Measurements from ENCODE around the gene GHITM. TPM values are rescaled to one million over a fixed set of nuclear protein-coding genes. Genes with fewer than 3 reads are reported as not detected.

GHITM gene
- total and polyA plus RNA-seq, 4 donors: 77.2 to 195 (median 98.9) TPM

DNA sequence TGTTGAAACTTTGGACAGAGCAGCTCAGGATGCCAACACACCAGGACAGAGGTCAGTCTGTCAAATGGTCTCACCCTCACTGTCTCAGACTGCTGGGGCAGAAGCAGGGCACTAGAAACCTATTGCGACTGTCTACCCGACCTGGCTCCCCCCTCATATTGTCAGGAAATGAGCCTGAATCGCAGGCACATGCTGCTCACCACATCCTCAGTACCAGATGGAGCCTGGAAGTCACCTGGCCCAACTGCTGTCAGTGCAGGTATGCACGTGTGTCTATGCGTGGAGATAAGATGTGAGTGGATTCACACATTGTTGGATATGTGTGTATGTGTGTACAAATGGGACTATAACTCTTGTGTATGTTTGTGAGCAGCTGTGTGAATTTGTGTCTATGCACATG lies 51.8 kb downstream of the GHITM start:
- Histone ChIP-seq H3K27ac (ENCODE audit: low read depth in 1 of 2, low read length in 2 of 2) (no peak overlapping the region), H3K4me1 (ENCODE audit: control insufficient read depth in 1 of 2, insufficient read depth in 2 of 2, low read length in 2 of 2) (no peaks in the 10 kb centered on the region), H3K9me3 (ENCODE audit: control insufficient read depth, low read length) (no peaks in the 10 kb centered on the region), H3K27me3 (ENCODE audit: control insufficient read depth in 1 of 2, insufficient read depth in 2 of 2, low read length in 1 of 2) (no peaks in the 10 kb centered on the region), H3K36me3 (ENCODE audit: control insufficient read depth in 1 of 2, insufficient read depth in 2 of 2, low read length in 1 of 2) (no peaks in the 10 kb centered on the region), H3K4me3 (ENCODE audit: low read length in 2 of 2) (no peak overlapping the region)
- 81 to 82% methylated on average over 5 of the region's 5 CpGs for WGBS, 2 donors
- DNase-seq (no peak), ATAC-seq (ENCODE audit: low FRiP score) (no peak)
- intact Hi-C loops (cut with DNase I): no loop called here

DNA sequence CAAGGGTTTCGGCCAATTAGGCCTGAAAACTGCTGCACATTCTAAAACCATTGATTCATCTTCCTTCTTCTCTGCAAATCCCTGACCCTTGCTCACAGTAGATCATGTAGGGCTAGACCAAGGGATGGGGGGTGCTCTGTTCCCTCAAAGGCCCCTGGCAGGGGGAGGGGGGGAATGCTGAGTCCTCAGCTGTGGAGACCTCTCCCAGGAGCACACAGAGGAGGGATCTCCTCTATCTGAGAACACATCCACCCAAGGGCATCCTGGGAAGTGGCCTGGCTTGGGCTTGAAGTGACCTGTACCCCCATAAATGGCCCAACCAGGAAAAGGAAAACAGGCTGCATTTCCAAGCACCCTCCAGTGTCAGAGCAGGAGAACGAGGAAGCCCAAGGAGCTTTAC lies 54.0 kb downstream of the GHITM start:
- no peak for DNase-seq
- Histone ChIP-seq H3K36me3 (ENCODE audit: control insufficient read depth in 1 of 2, insufficient read depth in 2 of 2, low read length in 1 of 2) (no peaks in the 10 kb centered on the region), H3K4me3 (ENCODE audit: low read length in 2 of 2) (no peak overlapping the region), H3K27ac (ENCODE audit: low read depth in 1 of 2, low read length in 2 of 2) (no peak overlapping the region), H3K9me3 (ENCODE audit: control insufficient read depth, low read length) (no peaks in the 10 kb centered on the region), H3K4me1 (ENCODE audit: control insufficient read depth in 1 of 2, insufficient read depth in 2 of 2, low read length in 2 of 2) (no peaks in the 10 kb centered on the region), H3K27me3 (ENCODE audit: control insufficient read depth in 1 of 2, insufficient read depth in 2 of 2, low read length in 1 of 2) (no peaks in the 10 kb centered on the region)
- intact Hi-C loops (cut with DNase I): no loop called here
- WGBS, 2 donors: 95 to 100% methylated on average over 2 of the region's 2 CpGs
- no peak for ATAC-seq (ENCODE audit: low FRiP score)

DNA sequence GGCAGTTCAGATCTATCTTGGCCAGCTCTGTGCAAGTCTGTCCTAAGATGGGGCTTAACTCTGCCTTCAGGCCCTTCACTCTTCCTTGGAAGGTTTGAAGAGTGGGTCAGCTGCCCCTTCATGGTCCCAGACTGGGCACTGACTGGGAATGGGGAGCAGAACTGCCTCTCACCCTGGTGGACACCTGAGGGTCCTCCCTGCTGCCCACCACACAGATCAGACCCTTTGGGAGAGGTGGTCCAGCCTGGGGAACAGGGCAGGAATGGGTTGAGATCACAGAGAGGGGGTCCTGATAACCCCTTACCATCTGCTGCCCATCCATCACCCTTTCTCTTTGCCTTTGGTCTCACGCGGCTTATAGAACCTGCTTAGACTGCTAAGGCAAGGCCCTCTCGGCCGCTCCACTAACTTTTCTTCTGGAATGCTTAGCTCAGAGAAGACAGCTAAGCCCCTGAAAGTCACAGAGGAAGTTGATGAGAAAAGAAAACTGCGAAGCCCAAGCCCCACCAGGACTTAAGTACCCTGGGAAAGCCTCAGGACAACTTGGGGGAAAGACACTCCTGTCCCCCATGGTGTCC lies 54.6 kb downstream of the GHITM start:
- intact Hi-C loops (cut with DNase I): no loop called here
- WGBS, 2 donors: 34 to 39% methylated on average over 5 of the region's 5 CpGs

DNA sequence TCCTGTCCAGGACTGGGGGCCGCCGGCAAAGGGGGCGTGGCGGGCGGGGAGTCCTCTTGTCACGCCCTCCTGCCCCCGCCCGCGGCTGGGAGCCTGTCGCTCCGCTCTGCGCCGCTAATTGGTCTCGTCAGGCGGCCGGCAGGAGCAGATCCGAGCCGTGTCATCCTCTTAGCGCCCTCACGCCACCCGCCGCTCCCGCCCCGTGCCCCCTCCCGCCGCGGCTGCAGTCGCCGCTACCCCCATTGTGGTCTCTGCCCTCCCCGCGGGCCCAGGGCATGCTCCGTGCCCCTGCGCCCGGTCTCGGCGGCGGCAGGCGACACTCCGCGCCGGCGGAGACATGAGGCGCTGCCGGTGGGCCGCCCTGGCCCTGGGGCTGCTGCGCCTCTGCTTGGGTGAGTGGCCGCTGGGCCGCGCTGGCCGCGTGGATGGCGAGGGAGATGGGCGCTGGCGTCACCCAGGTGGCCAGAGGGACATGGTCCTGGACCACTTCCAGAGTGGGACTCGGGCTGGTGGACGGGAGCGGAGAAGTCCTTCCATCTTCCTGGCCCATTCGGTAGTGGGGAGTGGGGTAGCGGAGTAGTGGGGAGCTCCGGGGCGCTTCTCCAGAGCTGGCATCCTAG lies 55.2 kb downstream of the GHITM start, which contains the start of gene CDHR1:
TSS of gene CDHR1 (plus strand) at position 114 of the 620 bp plus-strand sequence. CDS start at position 338, 224 bp downstream.
- DNase-seq: no peak
- peak within 1 kb of the TSS in 1 of 2 donors; percentile 55 for H3K4me3 ChIP-seq (ENCODE audit: low read length in 2 of 2)
- WGBS, 2 donors: 1% methylated on average over 59 to 61 of the region's 61 CpGs
- no peaks in the 10 kb centered on the region for H3K36me3 ChIP-seq (ENCODE audit: control insufficient read depth in 1 of 2, insufficient read depth in 2 of 2, low read length in 1 of 2)
- no peaks in the 10 kb centered on the region for H3K27me3 ChIP-seq (ENCODE audit: control insufficient read depth in 1 of 2, insufficient read depth in 2 of 2, low read length in 1 of 2)
- no peaks in the 10 kb centered on the region for H3K4me1 ChIP-seq (ENCODE audit: control insufficient read depth in 1 of 2, insufficient read depth in 2 of 2, low read length in 2 of 2)
- intact Hi-C loops (cut with DNase I): no loop called here
- no peak within 1 kb of the TSS for H3K27ac ChIP-seq (ENCODE audit: low read depth in 1 of 2, low read length in 2 of 2)
- ATAC-seq (ENCODE audit: low FRiP score): no peak
- no peaks in the 10 kb centered on the region for H3K9me3 ChIP-seq (ENCODE audit: control insufficient read depth, low read length)

More for the DNA sequence above, 54.6 kb downstream of the GHITM start:
- DNase-seq (no peak), ATAC-seq (ENCODE audit: low FRiP score) (no peak)
- H3K27ac ChIP-seq (ENCODE audit: low read depth in 1 of 2, low read length in 2 of 2): no peak overlapping the region
- H3K36me3 ChIP-seq (ENCODE audit: control insufficient read depth in 1 of 2, insufficient read depth in 2 of 2, low read length in 1 of 2): no peaks in the 10 kb centered on the region
- no peaks in the 10 kb centered on the region for H3K27me3 ChIP-seq (ENCODE audit: control insufficient read depth in 1 of 2, insufficient read depth in 2 of 2, low read length in 1 of 2)
- no peaks in the 10 kb centered on the region for H3K9me3 ChIP-seq (ENCODE audit: control insufficient read depth, low read length)
- peak overlapping the region in 1 of 2 donors; percentile 55 for H3K4me3 ChIP-seq (ENCODE audit: low read length in 2 of 2)
- H3K4me1 ChIP-seq (ENCODE audit: control insufficient read depth in 1 of 2, insufficient read depth in 2 of 2, low read length in 2 of 2): no peaks in the 10 kb centered on the region

DNA sequence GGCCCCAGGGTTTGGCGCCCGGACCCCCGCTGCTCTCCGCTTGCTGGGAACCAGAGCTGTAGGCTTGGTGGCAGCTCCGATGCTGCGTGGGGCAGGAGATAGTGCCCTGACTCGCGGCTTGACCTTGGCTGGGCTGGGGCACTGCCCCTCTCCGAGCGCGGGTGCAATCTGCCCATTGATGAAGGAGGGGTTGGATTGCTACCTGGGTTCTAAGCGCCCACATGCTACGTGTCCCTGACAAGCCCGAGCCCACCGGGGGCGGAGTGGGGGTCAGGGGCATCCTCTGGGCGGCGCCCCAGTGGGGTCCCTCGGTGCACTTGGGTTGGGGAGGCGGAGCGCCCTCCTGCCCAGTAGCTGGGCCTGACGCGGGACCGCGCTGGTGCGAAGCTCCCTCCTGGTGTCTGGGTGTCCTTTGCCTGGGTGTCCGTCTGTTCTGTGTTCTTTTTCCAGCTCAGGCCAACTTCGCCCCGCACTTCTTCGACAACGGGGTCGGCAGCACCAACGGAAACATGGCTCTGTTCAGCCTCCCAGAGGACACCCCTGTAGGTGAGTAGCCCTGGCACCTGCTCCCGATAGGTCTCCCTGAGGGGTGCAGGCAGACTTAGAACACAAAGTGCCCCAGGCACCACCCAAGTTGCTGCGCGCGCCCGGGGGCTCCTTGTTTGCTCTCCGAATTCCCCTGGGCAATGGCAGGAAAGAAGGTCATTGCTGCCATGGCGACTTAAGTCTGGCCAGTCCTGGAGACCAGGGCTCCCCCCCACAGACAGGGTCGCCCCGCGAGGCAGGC lies 55.9 kb downstream of the GHITM start:
- no peaks in the 10 kb centered on the region for H3K4me1 ChIP-seq (ENCODE audit: control insufficient read depth in 1 of 2, insufficient read depth in 2 of 2, low read length in 2 of 2)
- no peak overlapping the region for H3K4me3 ChIP-seq (ENCODE audit: low read length in 2 of 2)
- no peaks in the 10 kb centered on the region for H3K27me3 ChIP-seq (ENCODE audit: control insufficient read depth in 1 of 2, insufficient read depth in 2 of 2, low read length in 1 of 2)
- DNase-seq: no peak
- no peaks in the 10 kb centered on the region for H3K9me3 ChIP-seq (ENCODE audit: control insufficient read depth, low read length)
- ATAC-seq (ENCODE audit: low FRiP score): no peak
- no peak overlapping the region for H3K27ac ChIP-seq (ENCODE audit: low read depth in 1 of 2, low read length in 2 of 2)
- WGBS, 2 donors: 13 to 16% methylated on average over 43 of the region's 43 CpGs
- intact Hi-C loops (cut with DNase I): no loop called here
- no peaks in the 10 kb centered on the region for H3K36me3 ChIP-seq (ENCODE audit: control insufficient read depth in 1 of 2, insufficient read depth in 2 of 2, low read length in 1 of 2)

DNA sequence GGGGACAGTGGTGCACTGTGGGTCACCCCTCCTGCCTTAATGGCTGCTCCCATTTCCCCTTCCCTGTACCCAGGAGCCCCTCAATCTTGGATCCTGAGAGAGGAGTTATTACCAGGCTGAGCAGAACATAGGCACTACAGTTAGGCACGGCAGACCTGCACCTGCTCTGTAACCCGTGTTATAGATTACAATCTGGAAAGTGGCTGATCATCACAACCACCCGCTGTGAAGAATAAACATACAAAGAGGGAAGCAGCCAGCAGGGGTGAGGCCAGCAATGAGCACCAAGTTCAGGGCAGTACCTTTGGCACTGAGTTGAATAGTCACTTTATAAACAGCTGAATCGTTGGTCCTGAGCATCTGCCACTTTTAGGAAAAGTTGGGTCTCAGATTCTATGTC lies 56.8 kb downstream of the GHITM start:
- peak in 1 of 2 donors; percentile 21 for DNase-seq
- Histone ChIP-seq H3K36me3 (ENCODE audit: control insufficient read depth in 1 of 2, insufficient read depth in 2 of 2, low read length in 1 of 2) (no peaks in the 10 kb centered on the region), H3K27me3 (ENCODE audit: control insufficient read depth in 1 of 2, insufficient read depth in 2 of 2, low read length in 1 of 2) (no peaks in the 10 kb centered on the region), H3K4me3 (ENCODE audit: low read length in 2 of 2) (no peak overlapping the region), H3K27ac (ENCODE audit: low read depth in 1 of 2, low read length in 2 of 2) (no peak overlapping the region), H3K9me3 (ENCODE audit: control insufficient read depth, low read length) (no peaks in the 10 kb centered on the region), H3K4me1 (ENCODE audit: control insufficient read depth in 1 of 2, insufficient read depth in 2 of 2, low read length in 2 of 2) (no peaks in the 10 kb centered on the region)
- intact Hi-C loops (cut with DNase I): no loop called here
- ATAC-seq (ENCODE audit: low FRiP score): no peak
- 24 to 34% methylated on average over 4 of the region's 4 CpGs for WGBS, 2 donors

DNA sequence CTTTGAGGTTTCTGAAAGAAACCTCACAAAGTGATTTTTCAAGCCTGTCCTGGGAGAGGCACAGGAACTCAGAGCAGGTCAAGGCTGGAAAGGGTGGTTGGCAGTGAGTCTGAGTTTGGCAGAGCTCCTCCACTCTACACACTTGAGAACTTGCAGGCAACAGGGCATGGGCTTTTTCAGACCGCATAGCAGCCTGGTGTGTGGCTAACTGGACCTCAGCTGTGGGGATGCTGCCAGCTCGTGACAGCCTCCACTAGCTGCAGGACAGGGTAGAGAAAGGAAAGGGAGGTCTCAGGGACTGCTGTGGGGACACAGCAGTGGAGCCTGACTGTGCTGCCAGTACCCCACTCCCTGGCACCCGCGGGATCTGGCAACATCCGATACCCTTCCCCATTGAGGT lies 57.6 kb downstream of the GHITM start:
- 19 to 29% methylated on average over 5 of the region's 5 CpGs for WGBS, 2 donors
- peak; percentile 35 for ATAC-seq (ENCODE audit: low FRiP score)
- peak in 1 of 2 donors; percentile 39 for DNase-seq
- Histone ChIP-seq H3K9me3 (ENCODE audit: control insufficient read depth, low read length) (no peaks in the 10 kb centered on the region), H3K27me3 (ENCODE audit: control insufficient read depth in 1 of 2, insufficient read depth in 2 of 2, low read length in 1 of 2) (no peaks in the 10 kb centered on the region), H3K4me3 (ENCODE audit: low read length in 2 of 2) (no peak overlapping the region), H3K27ac (ENCODE audit: low read depth in 1 of 2, low read length in 2 of 2) (no peak overlapping the region), H3K36me3 (ENCODE audit: control insufficient read depth in 1 of 2, insufficient read depth in 2 of 2, low read length in 1 of 2) (no peaks in the 10 kb centered on the region), H3K4me1 (ENCODE audit: control insufficient read depth in 1 of 2, insufficient read depth in 2 of 2, low read length in 2 of 2) (no peaks in the 10 kb centered on the region)
- intact Hi-C loops (cut with DNase I): no loop called here

DNA sequence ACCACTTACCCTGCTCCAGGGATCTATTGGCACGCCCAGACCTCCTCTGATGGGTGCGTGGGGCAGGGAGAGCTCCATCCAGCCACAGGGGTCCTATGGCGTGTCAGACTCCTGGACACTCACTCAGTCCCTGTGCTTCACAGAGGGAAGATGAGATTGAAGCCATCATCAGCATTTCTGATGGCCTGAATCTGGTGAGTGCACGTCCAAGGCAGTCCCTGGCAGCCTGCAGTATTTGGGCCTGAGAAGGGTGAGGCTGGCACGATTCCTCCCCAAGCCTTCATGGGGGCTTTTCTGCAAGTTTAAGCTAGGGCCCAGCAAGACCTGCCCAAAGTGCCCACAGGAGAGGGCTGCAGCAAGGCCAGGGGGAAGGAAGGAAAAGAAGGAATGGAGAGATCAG lies 58.3 kb downstream of the GHITM start:
- intact Hi-C loops (cut with DNase I): no loop called here
- WGBS, 2 donors: 65 to 68% methylated on average over 5 of the region's 5 CpGs
- Histone ChIP-seq H3K27me3 (ENCODE audit: control insufficient read depth in 1 of 2, insufficient read depth in 2 of 2, low read length in 1 of 2) (no peaks in the 10 kb centered on the region), H3K36me3 (ENCODE audit: control insufficient read depth in 1 of 2, insufficient read depth in 2 of 2, low read length in 1 of 2) (no peaks in the 10 kb centered on the region), H3K27ac (ENCODE audit: low read depth in 1 of 2, low read length in 2 of 2) (no peak overlapping the region), H3K9me3 (ENCODE audit: control insufficient read depth, low read length) (no peaks in the 10 kb centered on the region), H3K4me3 (ENCODE audit: low read length in 2 of 2) (no peak overlapping the region), H3K4me1 (ENCODE audit: control insufficient read depth in 1 of 2, insufficient read depth in 2 of 2, low read length in 2 of 2) (no peaks in the 10 kb centered on the region)
- ATAC-seq (ENCODE audit: low FRiP score): no peak
- peak in 1 of 2 donors; percentile 33 for DNase-seq

All from aorta (tissue), 5 donors.